HepG2 (cell line): ENCODE results near the gene PXMP2. TPM values are rescaled to one million over a fixed set of nuclear protein-coding genes. Genes with fewer than 3 reads are reported as not detected.

Experiments used
- CHD2 ChIP-seq: IDR thresholded peaks from 2 replicates; pipeline ENCODE4 v1.6.1; 2011; ENCODE audit warnings: low read depth, low read length, improper control_type of control experiment
- ERF ChIP-seq: IDR thresholded peaks from 2 replicates; pipeline ENCODE4 v1.6.1; 2018; ENCODE audit warnings: missing biosample characterization, missing genetic modification reagents
- NCOA5 ChIP-seq: sonication (generic); formaldehyde crosslinking; IDR thresholded peaks from 2 replicates; pipeline ENCODE4 v1.4.0; 2020; ENCODE audit warnings: missing genetic modification reagents
- NONO ChIP-seq, 2 experiments: fragments of 450-650 bp in 1 of 2; sonication (generic) in 1 of 2; formaldehyde crosslinking in 1 of 2; IDR thresholded peaks in 1 of 2; conservative IDR thresholded peaks in 1 of 2; 2 replicates each; pipeline versions ENCODE4 v1.6.1 to v1.8.0; 2017 to 2022; ENCODE audit warnings: mild to moderate bottlenecking in 1 of 2, missing genetic modification reagents in 1 of 2, moderate library complexity in 1 of 2
- PHF5A ChIP-seq: IDR thresholded peaks from one replicate; pipeline ENCODE4 v1.6.1; 2018; ENCODE audit warnings: low read depth, missing genetic modification reagents; ENCODE audit not compliant: unreplicated experiment
- SAP130 ChIP-seq: IDR thresholded peaks from 2 replicates; pipeline ENCODE4 v1.6.1; 2016; ENCODE audit warnings: low read depth
- SP1 ChIP-seq, 2 experiments: fragments of 450-650 bp in 1 of 2; sonication (generic) in 1 of 2; formaldehyde crosslinking in 1 of 2; IDR thresholded peaks; 2 replicates each; pipeline versions ENCODE4 v1.4.0 to v1.6.1; 2016 to 2020; ENCODE audit warnings: missing genetic modification reagents in 1 of 2
- TBP ChIP-seq: sonication (generic); formaldehyde crosslinking; IDR thresholded peaks from 2 replicates; pipeline ENCODE4 v1.5.0; 2020; ENCODE audit warnings: missing genetic modification reagents
- WIZ ChIP-seq: sonication (generic); formaldehyde crosslinking; IDR thresholded peaks from 2 replicates; pipeline ENCODE4 v1.5.1; 2020; ENCODE audit warnings: mild to moderate bottlenecking, missing genetic modification reagents
- ZMYM2 ChIP-seq: sonication (generic); formaldehyde crosslinking; IDR thresholded peaks from 2 replicates; pipeline ENCODE4 v1.8.0; 2022; ENCODE audit warnings: mild to moderate bottlenecking, missing genetic modification reagents
- ZNF34 ChIP-seq: sonication (generic); formaldehyde crosslinking; IDR thresholded peaks from 2 replicates; pipeline ENCODE4 v1.4.0; 2020; ENCODE audit warnings: mild to moderate bottlenecking, missing genetic modification reagents, borderline replicate concordance
- ZNF724P ChIP-seq: sonication (generic); formaldehyde crosslinking; IDR thresholded peaks from 2 replicates; pipeline ENCODE4 v1.8.0; 2022; ENCODE audit warnings: missing genetic modification reagents, borderline replicate concordance
- ZNF737 ChIP-seq: sonication (generic); formaldehyde crosslinking; IDR thresholded peaks from 2 replicates; pipeline ENCODE4 v1.5.0; 2020; ENCODE audit warnings: missing genetic modification reagents, mild to moderate bottlenecking, borderline replicate concordance
- ZNF772 ChIP-seq: sonication (generic); formaldehyde crosslinking; IDR thresholded peaks from 2 replicates; pipeline ENCODE4 v1.5.0; 2020; ENCODE audit warnings: mild to moderate bottlenecking, missing genetic modification reagents
- ZSCAN20 ChIP-seq: sonication (generic); formaldehyde crosslinking; IDR thresholded peaks from 2 replicates; pipeline ENCODE4 v1.4.0; 2020; ENCODE audit warnings: missing genetic modification reagents, mild to moderate bottlenecking, borderline replicate concordance
- polyA plus RNA-seq, 8 experiments: library from polyadenylated mRNA; depleted of rRNA in 3 of 8; stranded (reverse) in 7 of 8; unstranded in 1 of 8; fragments of >200 nt; fragmentation: Illumina TruSeq in 4 of 8; extraction: Trizol in 4 of 8; gene quantifications; 2 replicates each; pipeline versions ENCODE4 v1.2.1 to v1.2.3, GENCODE V29; 2011 to 2016; ENCODE audit warnings: low read depth in 4 of 8, missing spikeins in 1 of 8, mixed read lengths in 1 of 8; ENCODE audit not compliant: insufficient read depth in 1 of 8
- total RNA-seq, 5 experiments: library from RNA; depleted of rRNA; stranded (reverse); fragments of >200 nt; fragmentation: Illumina TruSeq; extraction: Trizol; gene quantifications; 2 replicates each; pipeline ENCODE4 v1.2.3, GENCODE V29; 2016; ENCODE audit warnings: low read depth in 1 of 5
- TF ChIP-seq, protein P1 (sequence below): sonication (generic); formaldehyde crosslinking; IDR thresholded peaks from 2 replicates; pipeline ENCODE4 v1.8.0; 2022; ENCODE audit warnings: missing genetic modification reagents, mild to moderate bottlenecking, inconsistent platforms, borderline replicate concordance
- TF ChIP-seq, protein P2 (sequence below): sonication (generic); formaldehyde crosslinking; IDR thresholded peaks from 2 replicates; pipeline ENCODE4 v1.4.0; 2020; ENCODE audit warnings: mild to moderate bottlenecking, missing genetic modification reagents
- TF ChIP-seq, protein P3 (sequence below): sonication (generic); formaldehyde crosslinking; IDR thresholded peaks from 2 replicates; pipeline ENCODE4 v1.4.0; 2020; ENCODE audit warnings: missing genetic modification reagents
- TF ChIP-seq, protein P4 (sequence below): sonication (generic); formaldehyde crosslinking; IDR thresholded peaks from 2 replicates; pipeline ENCODE4 v1.8.0; 2022; ENCODE audit warnings: mild to moderate bottlenecking, missing genetic modification reagents
- TF ChIP-seq, protein P5 (sequence below): sonication (generic); formaldehyde crosslinking; IDR thresholded peaks from 2 replicates; pipeline ENCODE4 v1.4.0; 2020; ENCODE audit warnings: missing genetic modification reagents

Gene PXMP2
- total and polyA plus RNA-seq, 2 of the 13 experiments (the other 11 are each of a cell fraction or from before 2014, with no cell fraction given): 25.5 to 42.9 TPM

DNA sequence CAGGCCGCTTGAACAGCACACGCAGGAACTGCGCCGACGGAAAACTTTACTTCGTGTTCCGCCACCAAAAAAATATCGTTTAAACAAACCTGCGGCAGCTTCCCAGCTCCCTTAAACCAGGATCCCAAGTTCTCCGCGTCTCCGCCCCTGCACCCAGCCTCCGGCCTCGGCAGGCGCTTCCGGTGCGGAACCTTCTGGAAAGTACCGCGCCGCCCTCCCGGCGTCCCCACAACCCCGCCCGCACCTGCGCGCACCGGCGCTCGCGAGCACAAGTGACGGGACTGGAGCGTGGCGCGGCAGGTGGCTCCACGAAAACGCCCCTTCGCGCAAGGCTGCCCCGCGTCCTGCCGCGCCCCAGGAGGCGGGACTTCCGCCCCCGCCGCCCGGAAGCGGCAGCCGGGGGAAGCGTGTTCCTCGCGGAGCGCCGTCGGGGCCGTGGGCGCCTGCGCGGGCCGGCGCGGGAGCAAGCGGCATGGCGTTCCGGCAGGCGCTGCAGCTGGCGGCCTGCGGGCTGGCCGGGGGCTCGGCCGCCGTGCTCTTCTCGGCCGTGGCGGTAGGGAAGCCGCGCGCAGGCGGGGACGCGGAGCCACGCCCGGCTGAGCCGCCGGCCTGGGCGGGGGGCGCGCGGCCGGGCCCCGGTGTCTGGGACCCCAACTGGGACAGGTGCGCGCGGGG, 23.2 kb downstream of the PXMP2 start, which contains the start of gene PGAM5 (continued):
- TF ChIP-seq, protein P1, sequence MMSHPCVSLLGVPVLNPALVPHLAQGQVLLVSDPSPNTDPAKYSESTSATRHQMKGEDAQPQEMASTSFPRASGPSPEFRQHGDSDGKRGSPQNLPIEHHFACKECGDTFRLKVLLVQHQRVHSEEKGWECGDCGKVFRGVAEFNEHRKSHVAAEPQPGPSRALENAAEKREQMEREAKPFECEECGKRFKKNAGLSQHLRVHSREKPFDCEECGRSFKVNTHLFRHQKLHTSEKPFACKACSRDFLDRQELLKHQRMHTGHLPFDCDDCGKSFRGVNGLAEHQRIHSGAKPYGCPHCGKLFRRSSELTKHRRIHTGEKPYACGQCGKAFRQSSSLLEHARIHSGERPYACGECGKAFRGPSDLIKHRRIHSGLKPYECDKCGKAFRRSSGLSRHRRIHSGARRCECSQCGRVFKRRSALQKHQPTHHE (CRISPR knock-in tag): peak; percentile 82; the same call in 1 of the 2 replicates
- TF ChIP-seq ZNF772 (CRISPR knock-in tag): no peak
- TF ChIP-seq NONO (IDR thresholded peaks at IDR 0.05): no peak
- peak; percentile 79 for TF ChIP-seq NONO (CRISPR knock-in tag; conservative IDR thresholded peaks at IDR 0.05)
- peak; percentile 70; the same call in 1 of the 2 replicates for TF ChIP-seq ZSCAN20
- no peak for TF ChIP-seq SP1 (IDR thresholded peaks at IDR 0.05)
- peak; percentile 64 for TF ChIP-seq SP1 (CRISPR knock-in tag; IDR thresholded peaks at IDR 0.05)
- TF ChIP-seq CHD2: peak; percentile 87
- TF ChIP-seq, protein P2, sequence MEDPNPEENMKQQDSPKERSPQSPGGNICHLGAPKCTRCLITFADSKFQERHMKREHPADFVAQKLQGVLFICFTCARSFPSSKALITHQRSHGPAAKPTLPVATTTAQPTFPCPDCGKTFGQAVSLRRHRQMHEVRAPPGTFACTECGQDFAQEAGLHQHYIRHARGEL (CRISPR knock-in tag): no peak
- TF ChIP-seq NCOA5 (CRISPR knock-in tag): no peak
- TF ChIP-seq ZNF724P: no peak; the same call in 1 of the 2 replicates
- TF ChIP-seq ZNF34 (CRISPR knock-in tag): 0 out of 2 replicates have a peak, but pooled peaks have one; percentile 38
- 0 out of 2 replicates have a peak, but pooled peaks have one; percentile 73 for TF ChIP-seq ZMYM2
- TF ChIP-seq, protein P3, sequence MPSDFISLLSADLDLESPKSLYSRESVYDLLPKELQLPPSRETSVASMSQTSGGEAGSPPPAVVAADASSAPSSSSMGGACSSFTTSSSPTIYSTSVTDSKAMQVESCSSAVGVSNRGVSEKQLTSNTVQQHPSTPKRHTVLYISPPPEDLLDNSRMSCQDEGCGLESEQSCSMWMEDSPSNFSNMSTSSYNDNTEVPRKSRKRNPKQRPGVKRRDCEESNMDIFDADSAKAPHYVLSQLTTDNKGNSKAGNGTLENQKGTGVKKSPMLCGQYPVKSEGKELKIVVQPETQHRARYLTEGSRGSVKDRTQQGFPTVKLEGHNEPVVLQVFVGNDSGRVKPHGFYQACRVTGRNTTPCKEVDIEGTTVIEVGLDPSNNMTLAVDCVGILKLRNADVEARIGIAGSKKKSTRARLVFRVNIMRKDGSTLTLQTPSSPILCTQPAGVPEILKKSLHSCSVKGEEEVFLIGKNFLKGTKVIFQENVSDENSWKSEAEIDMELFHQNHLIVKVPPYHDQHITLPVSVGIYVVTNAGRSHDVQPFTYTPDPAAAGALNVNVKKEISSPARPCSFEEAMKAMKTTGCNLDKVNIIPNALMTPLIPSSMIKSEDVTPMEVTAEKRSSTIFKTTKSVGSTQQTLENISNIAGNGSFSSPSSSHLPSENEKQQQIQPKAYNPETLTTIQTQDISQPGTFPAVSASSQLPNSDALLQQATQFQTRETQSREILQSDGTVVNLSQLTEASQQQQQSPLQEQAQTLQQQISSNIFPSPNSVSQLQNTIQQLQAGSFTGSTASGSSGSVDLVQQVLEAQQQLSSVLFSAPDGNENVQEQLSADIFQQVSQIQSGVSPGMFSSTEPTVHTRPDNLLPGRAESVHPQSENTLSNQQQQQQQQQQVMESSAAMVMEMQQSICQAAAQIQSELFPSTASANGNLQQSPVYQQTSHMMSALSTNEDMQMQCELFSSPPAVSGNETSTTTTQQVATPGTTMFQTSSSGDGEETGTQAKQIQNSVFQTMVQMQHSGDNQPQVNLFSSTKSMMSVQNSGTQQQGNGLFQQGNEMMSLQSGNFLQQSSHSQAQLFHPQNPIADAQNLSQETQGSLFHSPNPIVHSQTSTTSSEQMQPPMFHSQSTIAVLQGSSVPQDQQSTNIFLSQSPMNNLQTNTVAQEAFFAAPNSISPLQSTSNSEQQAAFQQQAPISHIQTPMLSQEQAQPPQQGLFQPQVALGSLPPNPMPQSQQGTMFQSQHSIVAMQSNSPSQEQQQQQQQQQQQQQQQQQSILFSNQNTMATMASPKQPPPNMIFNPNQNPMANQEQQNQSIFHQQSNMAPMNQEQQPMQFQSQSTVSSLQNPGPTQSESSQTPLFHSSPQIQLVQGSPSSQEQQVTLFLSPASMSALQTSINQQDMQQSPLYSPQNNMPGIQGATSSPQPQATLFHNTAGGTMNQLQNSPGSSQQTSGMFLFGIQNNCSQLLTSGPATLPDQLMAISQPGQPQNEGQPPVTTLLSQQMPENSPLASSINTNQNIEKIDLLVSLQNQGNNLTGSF (CRISPR knock-in tag): peak; percentile 92
- TF ChIP-seq ZNF737 (CRISPR knock-in tag): no peak
- TF ChIP-seq TBP (CRISPR knock-in tag): no peak
- TF ChIP-seq ERF (CRISPR knock-in tag): peak; percentile 78; the same call in 1 of the 2 replicates
- TF ChIP-seq SAP130 (CRISPR knock-in tag): peak; percentile 84
- TF ChIP-seq, protein P4, sequence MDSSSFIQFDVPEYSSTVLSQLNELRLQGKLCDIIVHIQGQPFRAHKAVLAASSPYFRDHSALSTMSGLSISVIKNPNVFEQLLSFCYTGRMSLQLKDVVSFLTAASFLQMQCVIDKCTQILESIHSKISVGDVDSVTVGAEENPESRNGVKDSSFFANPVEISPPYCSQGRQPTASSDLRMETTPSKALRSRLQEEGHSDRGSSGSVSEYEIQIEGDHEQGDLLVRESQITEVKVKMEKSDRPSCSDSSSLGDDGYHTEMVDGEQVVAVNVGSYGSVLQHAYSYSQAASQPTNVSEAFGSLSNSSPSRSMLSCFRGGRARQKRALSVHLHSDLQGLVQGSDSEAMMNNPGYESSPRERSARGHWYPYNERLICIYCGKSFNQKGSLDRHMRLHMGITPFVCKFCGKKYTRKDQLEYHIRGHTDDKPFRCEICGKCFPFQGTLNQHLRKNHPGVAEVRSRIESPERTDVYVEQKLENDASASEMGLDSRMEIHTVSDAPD (CRISPR knock-in tag): 0 out of 2 replicates have a peak, but pooled peaks have one; percentile 56
- peak; percentile 64 for TF ChIP-seq PHF5A (CRISPR knock-in tag)
- TF ChIP-seq, protein P5, sequence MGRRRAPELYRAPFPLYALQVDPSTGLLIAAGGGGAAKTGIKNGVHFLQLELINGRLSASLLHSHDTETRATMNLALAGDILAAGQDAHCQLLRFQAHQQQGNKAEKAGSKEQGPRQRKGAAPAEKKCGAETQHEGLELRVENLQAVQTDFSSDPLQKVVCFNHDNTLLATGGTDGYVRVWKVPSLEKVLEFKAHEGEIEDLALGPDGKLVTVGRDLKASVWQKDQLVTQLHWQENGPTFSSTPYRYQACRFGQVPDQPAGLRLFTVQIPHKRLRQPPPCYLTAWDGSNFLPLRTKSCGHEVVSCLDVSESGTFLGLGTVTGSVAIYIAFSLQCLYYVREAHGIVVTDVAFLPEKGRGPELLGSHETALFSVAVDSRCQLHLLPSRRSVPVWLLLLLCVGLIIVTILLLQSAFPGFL (CRISPR knock-in tag): 0 out of 2 replicates have a peak, but pooled peaks have one; percentile 15
- TF ChIP-seq WIZ (CRISPR knock-in tag): no peak
